Dendritic cell treated with granulocyte-macrophage colony-stimulating factor and Interleukin-4, amounts not matched to agents 40 ng/mL and 50 ng/mL, for 4 days (primary cell): ENCODE measurements around the gene AP4B1.
"Not testable (repeated sequence)": the region's sequence is repeated elsewhere in the genome, so short reads cannot be mapped to it uniquely, and the experiment has no call there.

Source experiments
- H3K27ac Mint-ChIP-seq: one replicate; pipeline ENCODE4 v1.8.0; 2022; ENCODE audit warnings: mild to moderate bottlenecking, mixed read lengths
- H3K27me3 Mint-ChIP-seq: one replicate; pipeline ENCODE4 v1.8.0; 2022; ENCODE audit warnings: mild to moderate bottlenecking, mixed read lengths
- H3K36me3 Mint-ChIP-seq: one replicate; pipeline ENCODE4 v1.8.0; 2022; ENCODE audit warnings: low read depth, mixed read lengths
- H3K4me1 Mint-ChIP-seq: one replicate; pipeline ENCODE4 v1.8.0; 2022; ENCODE audit warnings: low read depth, mixed read lengths
- H3K4me3 Mint-ChIP-seq: one replicate; pipeline ENCODE4 v1.8.0; 2022; ENCODE audit warnings: mild to moderate bottlenecking, moderate library complexity, mixed read lengths
- H3K9me3 Mint-ChIP-seq: one replicate; pipeline ENCODE4 v1.8.0; 2022; ENCODE audit warnings: mixed read lengths
- intact Hi-C: fragments of 100-400 bp; cut with micrococcal nuclease; formaldehyde crosslinking; loops from one replicate; pipeline ENCODE4 v1.15.0; 2022

AP4B1 gene

DNA sequence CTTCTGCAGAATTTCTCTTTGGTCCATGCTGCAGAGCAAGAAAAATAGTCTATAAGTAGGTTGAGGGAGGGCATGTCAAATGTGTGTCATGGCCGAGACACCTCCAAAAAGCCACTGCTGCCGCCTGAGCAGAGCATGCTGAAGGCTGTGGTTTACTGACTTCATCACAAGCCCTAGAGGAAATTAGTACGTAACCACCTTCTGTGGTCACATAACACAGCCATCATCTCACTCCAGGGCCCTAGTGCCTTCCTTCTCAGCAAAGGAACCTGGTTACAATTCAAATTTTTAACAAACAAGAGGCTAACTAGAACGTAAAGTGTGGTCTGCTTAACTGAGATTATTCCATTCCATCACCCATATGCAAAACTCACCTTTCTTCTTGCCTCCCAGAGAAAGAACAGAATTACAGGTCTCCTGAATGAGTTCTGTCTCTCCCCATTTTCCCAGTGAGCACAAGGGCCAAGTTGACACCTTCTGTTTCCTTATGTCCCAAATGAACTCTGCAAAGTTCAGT lies 32.9 kb downstream of the AP4B1 start, which contains the start of gene PTPN22:
TSS of gene PTPN22 (minus strand) at position 116 of the 517 bp plus-strand sequence.
- Mint-ChIP-seq H3K27ac (peak within 1 kb of the TSS; percentile 79), H3K4me3 (no peak within 1 kb of the TSS), H3K4me1 (peaks cover 47% of the 10 kb centered on the region), H3K27me3 (no peaks in the 10 kb centered on the region), H3K36me3 (no peaks in the 10 kb centered on the region), H3K9me3 (no peaks in the 10 kb centered on the region)
- intact Hi-C loops, result loop anchor here (1.0 to 2.0 kb wide), 2 partner anchors 10 to 15 kb away; no protein-coding TSS in a partner anchor

DNA sequence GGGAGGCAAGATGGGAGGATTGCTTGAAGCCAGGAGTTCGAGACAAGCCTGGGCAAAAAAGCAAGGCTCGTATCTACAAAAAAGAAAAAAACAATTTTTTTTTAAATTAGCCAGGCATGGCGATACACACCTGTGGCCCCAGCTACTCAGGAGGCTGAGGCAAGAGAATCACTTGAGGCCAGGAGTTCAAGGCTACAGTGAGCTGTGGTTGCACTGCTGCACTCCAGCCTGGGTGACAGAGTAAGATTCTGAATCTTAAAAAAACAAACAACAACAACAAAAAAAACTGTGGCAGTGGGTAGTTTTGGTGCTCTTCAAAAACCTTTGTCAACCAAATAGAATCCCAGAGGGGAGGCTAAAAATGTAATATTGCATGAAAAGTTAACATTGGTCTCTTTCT lies 33.8 kb downstream of the AP4B1 start:
- Mint-ChIP-seq H3K27ac (peak overlapping the region; percentile 79), H3K36me3 (no peaks in the 10 kb centered on the region), H3K4me3 (no peak overlapping the region), H3K27me3 (no peaks in the 10 kb centered on the region), H3K4me1 (peaks cover 47% of the 10 kb centered on the region), H3K9me3 (no peaks in the 10 kb centered on the region)
- intact Hi-C loops, result loop anchor here (1.0 kb wide), 1 partner anchor 9 kb away; no protein-coding TSS in a partner anchor

GRCh38 chr1:113868387-113869083 lies 36.1 kb downstream of the AP4B1 start:
- intact Hi-C loops, result no loop called here
- Mint-ChIP-seq H3K36me3 (no peaks in the 10 kb centered on the region), H3K4me3 (no peak overlapping the region), H3K27ac (peak overlapping the region; percentile 60), H3K9me3 (no peaks in the 10 kb centered on the region), H3K4me1 (peaks cover 35% of the 10 kb centered on the region), H3K27me3 (no peaks in the 10 kb centered on the region)

- Mint-ChIP-seq H3K4me1 (peaks cover 54% of the 10 kb centered on the region), H3K4me3 (no peak overlapping the region), H3K9me3 (no peaks in the 10 kb centered on the region), H3K36me3 (no peaks in the 10 kb centered on the region), H3K27me3 (no peaks in the 10 kb centered on the region), H3K27ac (peak overlapping the region; percentile 69)
- intact Hi-C loops, result loop anchor here (1.0 kb wide), 1 partner anchor 10 kb away; the partner anchor contains the start of gene PTPN22
These were observed 43.0 kb downstream of the AP4B1 start for GRCh38 chr1:113861641-113862040.

GRCh38 chr1:113860891-113861290 lies 43.7 kb downstream of the AP4B1 start:
- H3K9me3 Mint-ChIP-seq, result no peaks in the 10 kb centered on the region
- peaks cover 62% of the 10 kb centered on the region for H3K4me1 Mint-ChIP-seq
- H3K4me3 Mint-ChIP-seq, result no peak overlapping the region
- no peaks in the 10 kb centered on the region for H3K27me3 Mint-ChIP-seq
- intact Hi-C loops, result loop anchor here (1.0 kb wide), 1 partner anchor 10 kb away; the partner anchor contains the start of gene PTPN22
- no peaks in the 10 kb centered on the region for H3K36me3 Mint-ChIP-seq
- peak overlapping the region; percentile 69 for H3K27ac Mint-ChIP-seq

DNA sequence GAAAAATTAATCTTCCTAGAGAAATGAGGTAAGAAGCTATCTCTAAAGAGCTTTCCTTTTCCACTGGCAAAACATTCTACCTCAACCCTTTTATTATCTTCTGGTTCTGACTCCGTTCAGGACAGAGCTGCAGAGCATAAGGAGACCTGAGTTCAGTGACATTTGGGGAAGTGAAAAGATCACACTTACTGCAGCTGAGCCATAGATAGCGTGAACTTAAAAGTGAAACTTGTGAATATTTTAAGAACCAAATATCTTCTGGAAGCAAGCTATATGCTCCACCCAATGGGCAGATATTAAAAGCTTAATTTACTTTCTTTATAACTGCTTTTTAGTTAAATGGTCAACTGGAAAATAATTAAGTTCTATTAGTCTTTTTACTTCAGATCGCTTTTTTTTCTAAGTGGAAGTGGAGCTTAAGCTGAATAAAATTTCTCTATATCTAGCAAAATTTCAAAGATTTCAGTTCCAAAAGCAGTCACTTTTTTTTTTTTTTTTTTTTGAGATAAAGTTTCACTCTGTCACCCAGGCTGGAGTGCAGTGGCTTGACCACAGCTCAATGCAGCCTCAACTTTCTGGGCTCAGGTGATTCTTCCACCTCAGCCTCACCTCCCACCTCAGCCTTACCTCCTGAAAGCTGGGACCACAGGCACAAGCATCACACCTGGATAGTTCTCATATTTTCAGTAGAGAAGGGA lies 45.0 kb downstream of the AP4B1 start:
- intact Hi-C loops, result loop anchor here (5.0 kb wide), 1 partner anchor 43 kb away; the partner anchor contains the start of gene AP4B1
- Mint-ChIP-seq H3K4me3 (peak overlapping the region; percentile 44), H3K9me3 (no peaks in the 10 kb centered on the region), H3K27me3 (no peaks in the 10 kb centered on the region), H3K36me3 (no peaks in the 10 kb centered on the region), H3K27ac (peak overlapping the region; percentile 69), H3K4me1 (peaks cover 65% of the 10 kb centered on the region)

DNA sequence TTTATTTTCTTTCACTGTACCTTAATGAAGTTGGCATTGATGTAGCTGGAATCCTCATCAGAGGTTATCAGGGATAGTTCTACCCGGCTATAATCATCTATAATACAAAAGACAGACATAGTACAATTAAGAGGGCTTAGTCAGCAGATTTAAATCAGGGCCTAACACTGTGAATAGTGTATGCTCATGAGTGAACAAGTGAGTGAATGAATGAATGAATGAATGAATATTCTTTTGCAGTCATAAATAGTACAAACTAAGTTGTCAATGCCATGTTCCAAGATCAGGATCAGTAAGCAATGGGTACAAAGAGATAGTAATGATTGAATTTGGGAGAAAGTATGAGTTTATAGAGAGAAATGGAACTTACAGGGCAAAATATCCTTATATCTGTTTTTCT lies 45.6 kb downstream of the AP4B1 start:
- Mint-ChIP-seq H3K9me3 (no peaks in the 10 kb centered on the region), H3K4me1 (peaks cover 70% of the 10 kb centered on the region), H3K36me3 (no peaks in the 10 kb centered on the region), H3K27ac (peak overlapping the region; percentile 69), H3K4me3 (no peak overlapping the region), H3K27me3 (no peaks in the 10 kb centered on the region)
- intact Hi-C loops, result loop anchor here (5.0 kb wide), 1 partner anchor 43 kb away; the partner anchor contains the start of gene AP4B1

GRCh38 chr1:113858418-113858817 lies 46.2 kb downstream of the AP4B1 start:
- intact Hi-C loops, result loop anchor here (5.0 kb wide), 1 partner anchor 44 kb away; the partner anchor contains the start of gene AP4B1
- H3K27me3 Mint-ChIP-seq, result no peaks in the 10 kb centered on the region
- no peaks in the 10 kb centered on the region for H3K9me3 Mint-ChIP-seq
- peak overlapping the region; percentile 69 for H3K27ac Mint-ChIP-seq
- H3K4me3 Mint-ChIP-seq, result no peak overlapping the region
- no peaks in the 10 kb centered on the region for H3K36me3 Mint-ChIP-seq
- H3K4me1 Mint-ChIP-seq, result peaks cover 70% of the 10 kb centered on the region

GRCh38 chr1:113857776-113858175 lies 46.8 kb downstream of the AP4B1 start:
- no peaks in the 10 kb centered on the region for H3K36me3 Mint-ChIP-seq
- peaks cover 68% of the 10 kb centered on the region for H3K4me1 Mint-ChIP-seq
- H3K4me3 Mint-ChIP-seq, result no peak overlapping the region
- peak overlapping the region; percentile 69 for H3K27ac Mint-ChIP-seq
- no peaks in the 10 kb centered on the region for H3K9me3 Mint-ChIP-seq
- no peaks in the 10 kb centered on the region for H3K27me3 Mint-ChIP-seq
- intact Hi-C loops, result loop anchor here (2.0 to 5.0 kb wide), 2 partner anchors 15 to 45 kb away; partner anchors contain the start of gene AP4B1

DNA sequence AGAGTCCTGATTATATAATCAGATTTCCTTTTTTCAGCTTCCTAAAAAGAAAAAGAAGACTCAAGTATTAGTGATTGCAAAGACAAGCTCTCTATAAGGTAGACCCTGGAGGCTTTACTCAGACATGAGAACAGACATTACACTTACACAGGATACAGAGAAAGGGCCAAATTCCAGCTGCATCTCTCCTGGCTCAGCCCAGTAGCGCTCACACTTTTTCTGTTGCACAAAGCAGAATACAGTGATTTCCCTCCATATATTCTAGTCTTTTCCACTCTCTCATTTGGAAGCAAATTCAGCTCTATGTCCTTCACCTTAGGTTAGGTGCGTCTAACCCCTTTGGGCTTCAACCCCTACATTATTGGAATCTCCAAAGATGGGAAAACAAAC lies 48.2 kb downstream of the AP4B1 start:
- Mint-ChIP-seq H3K27ac (no peak overlapping the region), H3K36me3 (no peaks in the 10 kb centered on the region), H3K9me3 (no peaks in the 10 kb centered on the region), H3K27me3 (no peaks in the 10 kb centered on the region), H3K4me1 (peaks cover 56% of the 10 kb centered on the region), H3K4me3 (no peak overlapping the region)
- intact Hi-C loops, result loop anchor here (2.0 to 5.0 kb wide), 2 partner anchors 16 to 46 kb away; partner anchors contain the start of gene AP4B1

DNA sequence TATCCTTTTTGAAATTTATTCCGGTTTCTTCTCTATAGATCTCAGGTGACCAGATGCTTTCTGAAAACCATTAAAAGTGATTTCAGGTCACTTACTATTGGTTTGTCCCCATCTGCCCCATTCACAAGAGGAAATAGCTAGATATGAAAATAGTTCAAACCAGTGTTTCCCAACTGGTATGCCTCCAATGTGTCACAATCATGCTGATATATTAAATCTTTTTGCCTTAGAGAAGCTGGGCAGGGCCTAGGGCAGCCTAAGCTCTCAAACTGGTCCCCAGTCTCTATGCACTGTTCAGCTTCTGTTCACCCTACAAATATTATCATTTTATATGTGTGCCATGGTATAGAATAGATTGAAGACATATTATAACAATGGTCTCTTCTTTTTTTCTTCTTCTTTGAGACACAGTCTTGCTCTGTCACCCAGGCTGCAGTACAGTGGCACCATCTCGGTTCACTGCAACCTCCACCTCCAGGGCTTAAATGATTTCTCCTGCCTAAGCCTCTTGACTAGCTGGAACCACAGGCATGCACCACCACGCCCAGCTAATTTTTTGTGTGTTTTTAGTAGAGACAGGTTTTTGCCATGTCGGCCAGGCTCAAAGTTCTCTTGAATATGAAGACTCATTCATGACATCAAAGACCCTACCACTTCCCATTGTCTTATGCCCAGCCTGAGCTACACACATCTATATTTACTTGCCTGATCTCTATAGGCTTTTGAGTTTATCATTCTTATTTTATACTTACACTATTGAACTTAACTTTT lies 48.8 kb downstream of the AP4B1 start:
- Mint-ChIP-seq H3K27ac (no peak overlapping the region), H3K9me3 (no peaks in the 10 kb centered on the region), H3K4me1 (peaks cover 50% of the 10 kb centered on the region), H3K4me3 (no peak overlapping the region), H3K27me3 (no peaks in the 10 kb centered on the region), H3K36me3 (no peaks in the 10 kb centered on the region)
- intact Hi-C loops, result loop anchor here (2.0 to 5.0 kb wide), 2 partner anchors 17 to 46 kb away; partner anchors contain the start of gene AP4B1

GRCh38 chr1:113854234-113854633 lies 50.4 kb downstream of the AP4B1 start:
- no peak overlapping the region for H3K27ac Mint-ChIP-seq
- H3K27me3 Mint-ChIP-seq, result no peaks in the 10 kb centered on the region
- peaks cover 42% of the 10 kb centered on the region for H3K4me1 Mint-ChIP-seq
- H3K4me3 Mint-ChIP-seq, result no peak overlapping the region
- intact Hi-C loops, result no loop called here
- H3K9me3 Mint-ChIP-seq, result peaks cover 8% of the 10 kb centered on the region
- H3K36me3 Mint-ChIP-seq, result no peaks in the 10 kb centered on the region

GRCh38 chr1:113852694-113853093 lies 51.9 kb downstream of the AP4B1 start:
- H3K36me3 Mint-ChIP-seq, H3K27me3 Mint-ChIP-seq, H3K27ac Mint-ChIP-seq, H3K4me3 Mint-ChIP-seq, intact Hi-C loops, H3K9me3 Mint-ChIP-seq: not testable (repeated sequence)
- peaks cover 27% of the 10 kb centered on the region for H3K4me1 Mint-ChIP-seq
